PC-3 (cell line): ENCODE data around the gene GRPEL2. TPM values are rescaled to one million over a fixed set of nuclear protein-coding genes. Genes with fewer than 3 reads are reported as not detected.
"Not testable (repeated sequence)": the region's sequence is repeated elsewhere in the genome, so short reads cannot be mapped to it uniquely, and the experiment has no call there.

Source experiments
- ATAC-seq: fragments of 200-7000 bp; cut with Tn5 transposase; 2 replicates; pipeline ENCODE4 v1.9.1; 2020; ENCODE audit warnings: mild to moderate bottlenecking, moderate library complexity
- BruUV-seq: library from RNA; stranded (reverse); fragments of 400-500 nt; replicated peaks from 2 replicates; lab custom pipeline; 2021; lab: Mats Ljungman, UMichigan
- CTCF ChIA-PET: fragments of 300-600 bp; sonication (Branson Sonifier 250); formaldehyde crosslinking; loops from one replicate; lab custom pipeline; 2022; ENCODE audit warnings: antibody characterized with exemption; lab: Charles Lee
- POLR2A ChIA-PET: fragments of 300-600 bp; sonication (Branson Sonifier 250); formaldehyde crosslinking; loops from one replicate; lab custom pipeline; 2022; ENCODE audit warnings: antibody characterized with exemption; ENCODE audit not compliant: unreplicated experiment; lab: Charles Lee
- DNase-seq: peaks from one replicate; pipeline ENCODE4 v3.0.0-alpha.2; 2015
- H2AFZ ChIP-seq: fragments of 300-600 bp; sonication (generic); 2 replicates; pipeline ENCODE4 v1.6.0; 2016; ENCODE audit warnings: antibody characterized with exemption, low read length
- H3F3A ChIP-seq: fragments of 300-600 bp; sonication (generic); one replicate; pipeline ENCODE4 v1.6.0; 2017; ENCODE audit warnings: antibody characterized with exemption, low read length, control low read depth, mild to moderate bottlenecking; ENCODE audit not compliant: unreplicated experiment
- H3K27ac ChIP-seq: fragments of 300-600 bp; sonication (generic); 2 replicates; pipeline ENCODE4 v1.5.1; 2016; ENCODE audit warnings: mild to moderate bottlenecking, low read length
- H3K27me3 ChIP-seq: fragments of 300-600 bp; sonication (generic); 2 replicates; pipeline ENCODE4 v1.6.1; 2016; ENCODE audit warnings: low read length, mixed read lengths
- H3K36me3 ChIP-seq: fragments of 300-600 bp; sonication (generic); 2 replicates; pipeline ENCODE4 v1.6.1; 2016; ENCODE audit warnings: low read depth, mixed run types, low read length, mixed read lengths
- H3K4me1 ChIP-seq: fragments of 300-600 bp; sonication (generic); 2 replicates; pipeline ENCODE4 v1.5.1; 2016; ENCODE audit warnings: low read length; ENCODE audit not compliant: insufficient read depth
- H3K4me2 ChIP-seq: fragments of 300-600 bp; sonication (generic); 2 replicates; pipeline ENCODE4 v1.6.0; 2016; ENCODE audit warnings: low read length
- H3K4me3 ChIP-seq: fragments of 300-600 bp; sonication (generic); 2 replicates; pipeline ENCODE4 v1.5.1; 2016; ENCODE audit warnings: mild to moderate bottlenecking, low read length, mixed read lengths
- H3K79me2 ChIP-seq: fragments of 300-600 bp; sonication (generic); 2 replicates; pipeline ENCODE4 v1.6.1; 2017; ENCODE audit warnings: low read length, mixed read lengths
- H3K9ac ChIP-seq: fragments of 300-600 bp; sonication (generic); 2 replicates; pipeline ENCODE4 v1.6.0; 2016; ENCODE audit warnings: mild to moderate bottlenecking, low read length
- H3K9me2 ChIP-seq: fragments of 300-600 bp; sonication (generic); replicated peaks from 2 replicates; pipeline ENCODE4 v1.6.1; 2016; ENCODE audit warnings: mixed run types, low read length, mixed read lengths
- H3K9me3 ChIP-seq: fragments of 300-600 bp; sonication (generic); 2 replicates; pipeline ENCODE4 v1.6.1; 2016; ENCODE audit warnings: low read length, mixed read lengths
- H4K20me1 ChIP-seq: fragments of 300-600 bp; sonication (generic); 2 replicates; pipeline ENCODE4 v1.6.1; 2016; ENCODE audit warnings: low read length, mixed read lengths
- EZH2 ChIP-seq: fragments of 300-600 bp; sonication (generic); IDR thresholded peaks from one replicate; pipeline ENCODE4 v1.6.1; 2017; ENCODE audit warnings: antibody characterized with exemption, mild to moderate bottlenecking, low read length; ENCODE audit not compliant: unreplicated experiment
- EZH2phosphoT487 ChIP-seq: fragments of 300-600 bp; sonication (generic); IDR thresholded peaks from 2 replicates; pipeline ENCODE4 v1.6.1; 2018; ENCODE audit warnings: mild to moderate bottlenecking, antibody characterized with exemption, low read length, borderline replicate concordance
- intact Hi-C: fragments of 100-400 bp; cut with micrococcal nuclease; formaldehyde crosslinking; loops from 2 replicates; pipeline ENCODE4 v1.9.0; 2023
- total RNA-seq: library from RNA; depleted of rRNA; stranded (reverse); fragments of >200 nt; gene quantifications from 2 replicates; pipeline ENCODE4 v1.2.3, GENCODE V29; 2014
- TF ChIP-seq, protein P1 (sequence below): fragments of 300-600 bp; sonication (generic); conservative IDR thresholded peaks from 2 replicates; pipeline ENCODE4 v1.5.1; 2017; ENCODE audit warnings: antibody characterized with exemption, low read depth, mild to moderate bottlenecking, low read length

GRPEL2 gene
- total RNA-seq, 1 experiment from 2014 or later = 43.8 TPM

DNA sequence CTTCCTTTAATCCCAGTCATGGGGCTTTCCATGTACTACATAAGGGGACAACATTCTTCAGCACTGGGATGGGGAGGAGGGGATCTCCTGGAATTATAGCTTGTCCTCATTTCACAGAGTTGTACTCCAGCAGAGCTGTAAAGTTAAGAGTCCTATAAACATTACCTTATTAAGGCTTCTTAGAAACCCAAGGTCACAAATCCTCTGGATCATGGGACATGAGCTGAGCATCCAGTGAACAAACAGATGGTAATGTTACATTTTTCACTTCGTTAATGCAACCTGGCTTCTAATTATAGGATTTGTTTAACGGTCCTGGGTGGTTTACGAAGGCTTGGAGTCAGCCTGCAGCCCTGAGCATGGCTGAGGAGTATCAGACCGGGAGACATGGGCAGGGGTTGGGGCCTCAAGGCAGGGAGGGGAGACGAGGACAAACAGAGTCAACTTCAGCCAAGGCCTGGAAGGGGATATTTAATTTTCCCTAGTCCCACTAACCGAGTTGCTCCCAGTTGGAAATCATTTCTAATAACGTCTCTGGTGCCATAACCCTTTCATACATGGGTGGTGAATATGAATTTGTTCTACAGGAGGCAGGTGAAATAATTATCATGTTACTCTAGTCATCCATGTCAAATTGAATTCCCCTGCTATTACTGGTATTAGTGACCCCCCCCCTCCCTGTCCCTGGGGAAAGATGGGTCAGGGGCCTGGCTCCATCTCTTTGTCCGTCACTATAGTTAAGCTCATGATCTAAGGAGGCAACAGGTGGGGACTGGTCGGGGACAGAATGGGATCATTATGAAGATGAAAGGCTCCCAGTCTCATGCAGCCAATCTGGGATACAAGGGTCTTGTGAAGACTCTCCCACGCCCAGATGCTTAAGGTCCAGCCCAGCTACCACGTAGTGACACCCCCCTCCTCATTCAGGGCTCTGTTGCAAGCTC lies 44.5 kb downstream of the GRPEL2 start:
- Histone ChIP-seq H2AFZ (no peak overlapping the region), H3K4me1 (peaks cover 6% of the 10 kb centered on the region; the same call in 1 of the 2 replicates), H3K27me3 (no peaks in the 10 kb centered on the region), H3K27ac (no peak overlapping the region), H3K9me2 (no peaks in the 10 kb centered on the region), H4K20me1 (no peaks in the 10 kb centered on the region), H3K9me3 (no peaks in the 10 kb centered on the region), H3K4me2 (no peak overlapping the region), H3K4me3 (no peak overlapping the region), H3F3A (no peaks in the 10 kb centered on the region), H3K79me2 (no peaks in the 10 kb centered on the region), H3K9ac (no peak overlapping the region), H3K36me3 (no peaks in the 10 kb centered on the region)
- intact Hi-C loops = no loop called here
- no peak for TF ChIP-seq EZH2
- TF ChIP-seq, protein P1, sequence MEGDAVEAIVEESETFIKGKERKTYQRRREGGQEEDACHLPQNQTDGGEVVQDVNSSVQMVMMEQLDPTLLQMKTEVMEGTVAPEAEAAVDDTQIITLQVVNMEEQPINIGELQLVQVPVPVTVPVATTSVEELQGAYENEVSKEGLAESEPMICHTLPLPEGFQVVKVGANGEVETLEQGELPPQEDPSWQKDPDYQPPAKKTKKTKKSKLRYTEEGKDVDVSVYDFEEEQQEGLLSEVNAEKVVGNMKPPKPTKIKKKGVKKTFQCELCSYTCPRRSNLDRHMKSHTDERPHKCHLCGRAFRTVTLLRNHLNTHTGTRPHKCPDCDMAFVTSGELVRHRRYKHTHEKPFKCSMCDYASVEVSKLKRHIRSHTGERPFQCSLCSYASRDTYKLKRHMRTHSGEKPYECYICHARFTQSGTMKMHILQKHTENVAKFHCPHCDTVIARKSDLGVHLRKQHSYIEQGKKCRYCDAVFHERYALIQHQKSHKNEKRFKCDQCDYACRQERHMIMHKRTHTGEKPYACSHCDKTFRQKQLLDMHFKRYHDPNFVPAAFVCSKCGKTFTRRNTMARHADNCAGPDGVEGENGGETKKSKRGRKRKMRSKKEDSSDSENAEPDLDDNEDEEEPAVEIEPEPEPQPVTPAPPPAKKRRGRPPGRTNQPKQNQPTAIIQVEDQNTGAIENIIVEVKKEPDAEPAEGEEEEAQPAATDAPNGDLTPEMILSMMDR = no peak
- no peak for TF ChIP-seq EZH2phosphoT487
- ATAC-seq (no peak), DNase-seq (no peak)
- CTCF ChIA-PET = interaction anchor here (0.7 kb wide), 1 partner anchor 229 kb away, joined by 4 read pairs; no protein-coding TSS in a partner anchor
- no TSS peak for BruUV-seq
- POLR2A ChIA-PET = no interaction called here

DNA sequence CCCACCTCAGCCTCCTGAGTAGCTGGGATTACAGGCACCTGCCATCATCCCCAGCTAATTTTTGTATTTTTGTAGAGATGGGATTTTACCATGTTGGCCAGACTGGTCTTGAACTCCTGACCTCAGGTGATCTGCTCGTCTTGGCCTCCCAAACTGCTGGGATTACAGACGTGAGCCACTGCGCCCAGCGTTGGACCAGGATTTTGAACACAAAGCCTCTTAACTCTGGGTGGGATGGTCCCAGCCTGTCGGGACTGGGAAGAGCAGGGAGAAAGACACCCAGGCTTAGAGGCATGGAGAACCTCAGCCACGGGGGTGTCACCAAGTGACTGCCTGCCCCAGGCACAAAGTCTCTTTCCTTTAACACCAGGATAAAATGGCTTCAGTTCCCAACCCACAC lies 45.8 kb downstream of the GRPEL2 start:
- H2AFZ ChIP-seq, ATAC-seq, H3K27ac ChIP-seq, intact Hi-C loops, DNase-seq, H3K4me3 ChIP-seq, H3K36me3 ChIP-seq, H4K20me1 ChIP-seq, H3K27me3 ChIP-seq, POLR2A ChIA-PET, H3F3A ChIP-seq, H3K4me1 ChIP-seq, H3K9ac ChIP-seq, H3K9me3 ChIP-seq, H3K79me2 ChIP-seq, H3K9me2 ChIP-seq, CTCF ChIA-PET, BruUV-seq, H3K4me2 ChIP-seq: not testable (repeated sequence)

DNA sequence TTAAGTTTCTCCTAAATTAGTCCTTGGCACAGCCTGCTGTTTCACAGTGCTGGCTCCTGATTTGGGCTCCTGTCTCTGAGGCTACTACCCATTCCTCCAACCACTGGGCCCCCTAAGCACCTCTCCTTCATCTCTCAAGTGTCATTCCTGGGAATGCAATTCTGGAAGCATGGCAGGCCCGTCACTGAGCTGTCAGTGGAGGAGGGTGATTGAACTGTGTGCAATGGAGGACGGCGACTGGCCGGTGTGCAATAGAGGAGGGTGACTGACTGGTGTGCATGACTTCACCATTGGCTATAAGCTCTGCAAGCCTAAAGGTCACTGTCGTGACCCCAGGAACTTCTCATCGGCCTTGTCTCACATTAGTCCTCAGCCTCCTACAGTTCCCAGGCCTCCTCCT lies 46.2 kb downstream of the GRPEL2 start:
- no peaks in the 10 kb centered on the region for H4K20me1 ChIP-seq
- H3K9me2 ChIP-seq = no peaks in the 10 kb centered on the region
- no peaks in the 10 kb centered on the region for H3K36me3 ChIP-seq
- ChIA-PET CTCF (no interaction called here), POLR2A (no interaction called here)
- no TSS peak for BruUV-seq
- intact Hi-C loops = no loop called here
- no peak overlapping the region for H3K9ac ChIP-seq
- no peaks in the 10 kb centered on the region for H3K9me3 ChIP-seq
- H3K4me2 ChIP-seq = no peak overlapping the region
- no peak overlapping the region for H2AFZ ChIP-seq
- DNase-seq = no peak
- ATAC-seq = no peak
- H3K79me2 ChIP-seq = no peaks in the 10 kb centered on the region
- H3K4me3 ChIP-seq = no peak overlapping the region
- H3K4me1 ChIP-seq = peaks cover 6% of the 10 kb centered on the region; the same call in 1 of the 2 replicates
- H3K27ac ChIP-seq = no peak overlapping the region
- TF ChIP-seq, protein P1 = no peak
- no peak for TF ChIP-seq EZH2
- no peaks in the 10 kb centered on the region for H3K27me3 ChIP-seq
- no peaks in the 10 kb centered on the region for H3F3A ChIP-seq
